ENCODE measurements around the gene SDHB. TPM values are rescaled to one million over a fixed set of nuclear protein-coding genes. Genes with fewer than 3 reads are reported as not detected.

SDHB gene
- total RNA-seq, 4 donors from 2014 or later = 238 to 405 (median 328) TPM

DNA sequence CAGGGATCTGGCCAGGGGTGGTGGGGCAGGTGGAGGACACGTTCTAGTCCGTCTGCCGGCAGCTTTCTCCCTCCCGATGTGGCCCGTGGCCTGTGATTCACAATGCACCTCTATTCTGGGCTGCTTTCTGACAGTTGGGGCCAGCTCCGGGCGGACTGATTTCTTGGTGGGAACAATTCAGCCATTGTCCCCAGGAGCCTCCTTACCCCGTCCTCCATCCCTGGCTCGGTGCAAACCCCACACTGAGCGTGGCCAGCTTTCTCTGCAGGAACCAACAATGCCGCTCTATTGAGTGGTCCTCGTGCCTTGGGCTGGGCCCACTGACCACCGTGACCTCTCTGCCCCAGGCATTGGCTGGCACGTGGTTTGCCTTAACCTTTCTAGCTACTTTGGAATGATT, 35.7 kb upstream of the SDHB start:
- Histone ChIP-seq H3K4me1 (peaks cover 14 to 32% of the 10 kb centered on the region in 2 donors), H3K9me3 (no peaks in the 10 kb centered on the region), H3K4me3 (no peak overlapping the region), H3K27ac (peak overlapping the region in 3 of 4 donors; percentile 8 to 97 (median 96)), H3K27me3 (no peaks in the 10 kb centered on the region), H3K36me3 (peaks cover 0 to 40% of the 10 kb centered on the region in 2 donors)
- intact Hi-C loops (cut with DNase I; ENCODE audit: low total_unique reads) (no loop called here), in situ Hi-C loops (cut with MboI; ENCODE audit: low sequenced_read_pairs in 4 of 4) (no loop called here)
- no peak for TF ChIP-seq POLR2A (IDR thresholded peaks at IDR 0.05)
- TF ChIP-seq, protein P1, sequence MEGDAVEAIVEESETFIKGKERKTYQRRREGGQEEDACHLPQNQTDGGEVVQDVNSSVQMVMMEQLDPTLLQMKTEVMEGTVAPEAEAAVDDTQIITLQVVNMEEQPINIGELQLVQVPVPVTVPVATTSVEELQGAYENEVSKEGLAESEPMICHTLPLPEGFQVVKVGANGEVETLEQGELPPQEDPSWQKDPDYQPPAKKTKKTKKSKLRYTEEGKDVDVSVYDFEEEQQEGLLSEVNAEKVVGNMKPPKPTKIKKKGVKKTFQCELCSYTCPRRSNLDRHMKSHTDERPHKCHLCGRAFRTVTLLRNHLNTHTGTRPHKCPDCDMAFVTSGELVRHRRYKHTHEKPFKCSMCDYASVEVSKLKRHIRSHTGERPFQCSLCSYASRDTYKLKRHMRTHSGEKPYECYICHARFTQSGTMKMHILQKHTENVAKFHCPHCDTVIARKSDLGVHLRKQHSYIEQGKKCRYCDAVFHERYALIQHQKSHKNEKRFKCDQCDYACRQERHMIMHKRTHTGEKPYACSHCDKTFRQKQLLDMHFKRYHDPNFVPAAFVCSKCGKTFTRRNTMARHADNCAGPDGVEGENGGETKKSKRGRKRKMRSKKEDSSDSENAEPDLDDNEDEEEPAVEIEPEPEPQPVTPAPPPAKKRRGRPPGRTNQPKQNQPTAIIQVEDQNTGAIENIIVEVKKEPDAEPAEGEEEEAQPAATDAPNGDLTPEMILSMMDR (IDR thresholded peaks at IDR 0.05 in 4 of 5, conservative IDR thresholded peaks at IDR 0.05 in 1 of 5) = no peak
- no peak for ATAC-seq
- DNase-seq = no peak

- in situ Hi-C loops (cut with MboI; ENCODE audit: low sequenced_read_pairs in 4 of 4) = no loop called here
- H3K4me3 ChIP-seq = no peak overlapping the region
- peak overlapping the region in 3 of 4 donors; percentile 52 to 97 (median 70) for H3K27ac ChIP-seq
- no peak for ATAC-seq
- H3K9me3 ChIP-seq = no peaks in the 10 kb centered on the region
- H3K36me3 ChIP-seq = peaks cover 0 to 42% of the 10 kb centered on the region in 2 donors
- peaks cover 23 to 29% of the 10 kb centered on the region in 2 donors for H3K4me1 ChIP-seq
- H3K27me3 ChIP-seq = no peaks in the 10 kb centered on the region
- intact Hi-C loops (cut with DNase I; ENCODE audit: low total_unique reads) = no loop called here
- DNase-seq = no peak
- TF ChIP-seq POLR2A (IDR thresholded peaks at IDR 0.05) = no peak
- TF ChIP-seq, protein P1 (IDR thresholded peaks at IDR 0.05 in 4 of 5, conservative IDR thresholded peaks at IDR 0.05 in 1 of 5) = no peak
Measured at GRCh38 chr1:17086751-17087150, 32.9 kb upstream of the SDHB start.

DNA sequence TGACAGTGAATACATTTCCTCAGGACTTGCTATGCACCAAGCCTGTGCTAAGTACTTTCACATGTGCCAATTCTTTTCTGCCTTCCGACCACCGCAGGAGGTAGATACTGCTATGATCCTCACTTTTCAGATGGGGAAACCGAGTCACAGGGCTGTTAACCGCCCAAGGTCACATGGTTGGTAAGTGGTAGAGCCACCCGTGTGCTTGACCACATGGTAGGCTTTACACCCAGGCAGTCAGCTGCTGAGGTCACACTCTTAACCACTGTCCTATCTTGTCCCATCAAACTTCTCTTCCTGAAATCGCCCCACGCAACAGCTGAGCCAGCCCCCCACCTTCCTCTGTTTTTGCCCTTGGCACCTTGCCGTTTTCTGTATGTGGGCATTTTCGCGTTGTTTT, 31.0 kb upstream of the SDHB start:
- ATAC-seq = peak in 1 of 2 donors; percentile 45
- Histone ChIP-seq H3K36me3 (peaks cover 0 to 29% of the 10 kb centered on the region in 2 donors), H3K27ac (peak overlapping the region; percentile 37 to 97 (median 61)), H3K9me3 (no peaks in the 10 kb centered on the region), H3K27me3 (no peaks in the 10 kb centered on the region), H3K4me1 (peaks cover 19 to 29% of the 10 kb centered on the region in 2 donors), H3K4me3 (no peak overlapping the region)
- DNase-seq = no peak
- TF ChIP-seq POLR2A (IDR thresholded peaks at IDR 0.05) = no peak
- TF ChIP-seq, protein P1 (IDR thresholded peaks at IDR 0.05 in 4 of 5, conservative IDR thresholded peaks at IDR 0.05 in 1 of 5) = no peak
- in situ Hi-C loops (cut with MboI; ENCODE audit: low sequenced_read_pairs in 4 of 4) (no loop called here), intact Hi-C loops (cut with DNase I; ENCODE audit: low total_unique reads) (no loop called here)

DNA sequence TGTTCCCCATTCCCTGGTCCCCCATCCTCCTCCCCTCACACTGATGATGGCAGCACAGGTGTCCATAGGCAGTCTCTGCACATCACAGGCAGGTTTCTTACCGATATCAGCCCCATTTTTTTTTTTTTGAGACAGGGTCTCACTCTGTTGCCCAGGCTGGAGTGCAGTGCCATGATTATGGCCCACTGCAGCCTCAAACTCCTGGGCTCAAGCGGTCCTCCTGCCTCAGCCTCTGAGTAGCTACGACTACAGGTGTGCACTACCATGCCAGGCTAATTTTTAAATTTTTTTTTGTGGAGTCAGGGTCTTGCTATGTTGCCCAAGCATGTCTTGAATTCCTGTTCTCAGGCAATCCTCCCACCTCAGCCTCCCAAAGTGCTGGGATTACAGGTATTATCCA, 28.9 kb upstream of the SDHB start:
- Histone ChIP-seq H3K9me3 (no peaks in the 10 kb centered on the region), H3K36me3 (peaks cover 0 to 39% of the 10 kb centered on the region in 2 donors), H3K27me3 (no peaks in the 10 kb centered on the region), H3K4me1 (peaks cover 19 to 29% of the 10 kb centered on the region in 2 donors), H3K27ac (peak overlapping the region in 3 of 4 donors; percentile 65 to 97 (median 70)), H3K4me3 (no peak overlapping the region)
- TF ChIP-seq, protein P1 (IDR thresholded peaks at IDR 0.05 in 4 of 5, conservative IDR thresholded peaks at IDR 0.05 in 1 of 5) = no peak
- no peak for TF ChIP-seq POLR2A (IDR thresholded peaks at IDR 0.05)
- in situ Hi-C loops (cut with MboI; ENCODE audit: low sequenced_read_pairs in 4 of 4) = no loop called here
- ATAC-seq (no peak), DNase-seq (no peak)
- intact Hi-C loops (cut with DNase I; ENCODE audit: low total_unique reads) = no loop called here

GRCh38 chr1:17081439-17081838, 27.6 kb upstream of the SDHB start:
- TF ChIP-seq POLR2A (IDR thresholded peaks at IDR 0.05) = no peak
- TF ChIP-seq, protein P1 (IDR thresholded peaks at IDR 0.05 in 4 of 5, conservative IDR thresholded peaks at IDR 0.05 in 1 of 5) = no peak
- peaks cover 0 to 48% of the 10 kb centered on the region in 2 donors for H3K36me3 ChIP-seq
- peaks cover 19 to 29% of the 10 kb centered on the region in 2 donors for H3K4me1 ChIP-seq
- in situ Hi-C loops (cut with MboI; ENCODE audit: low sequenced_read_pairs in 4 of 4) (no loop called here), intact Hi-C loops (cut with DNase I; ENCODE audit: low total_unique reads) (no loop called here)
- peak overlapping the region; percentile 47 to 97 (median 68) for H3K27ac ChIP-seq
- no peaks in the 10 kb centered on the region for H3K9me3 ChIP-seq
- H3K4me3 ChIP-seq = no peak overlapping the region
- DNase-seq (peak in 1 of 2 donors; percentile 73), ATAC-seq (peak; percentile 40 to 79)
- H3K27me3 ChIP-seq = no peaks in the 10 kb centered on the region

Data from gastrocnemius medialis (tissue), 4 donors.